LNCAP (cell line): Measurements from ENCODE around the gene LZIC.

Experiments
- CTCF ChIP-seq: fragments of 450-650 bp; IDR thresholded peaks from 2 replicates; pipeline ENCODE4 v1.5.1; 2017; ENCODE audit warnings: mild to moderate bottlenecking

Gene LZIC

DNA sequence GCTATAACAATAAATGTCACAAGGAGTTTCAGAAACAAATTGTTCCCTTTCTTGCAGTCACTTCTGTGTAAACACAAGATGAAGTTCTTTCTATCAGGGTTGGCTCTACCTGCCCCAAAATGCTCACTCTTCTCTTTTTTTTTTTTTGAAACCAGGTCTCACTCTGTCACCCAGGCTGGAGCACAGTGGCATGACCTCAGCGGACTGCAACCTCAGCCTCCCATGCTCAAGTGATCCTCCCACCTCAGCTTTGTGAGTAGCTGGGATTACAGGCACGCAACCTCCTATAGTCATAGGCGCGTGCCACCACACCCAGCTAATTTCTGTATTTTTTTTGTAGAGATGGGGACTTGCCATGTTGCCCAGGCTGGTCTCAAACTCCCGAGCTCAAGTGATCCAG is 22.6 kb downstream of the LZIC start:
- TF ChIP-seq CTCF = no peak

- no peak for TF ChIP-seq CTCF
Observed at GRCh38 chr1:9917901-9918300, 25.3 kb downstream of the LZIC start.

DNA sequence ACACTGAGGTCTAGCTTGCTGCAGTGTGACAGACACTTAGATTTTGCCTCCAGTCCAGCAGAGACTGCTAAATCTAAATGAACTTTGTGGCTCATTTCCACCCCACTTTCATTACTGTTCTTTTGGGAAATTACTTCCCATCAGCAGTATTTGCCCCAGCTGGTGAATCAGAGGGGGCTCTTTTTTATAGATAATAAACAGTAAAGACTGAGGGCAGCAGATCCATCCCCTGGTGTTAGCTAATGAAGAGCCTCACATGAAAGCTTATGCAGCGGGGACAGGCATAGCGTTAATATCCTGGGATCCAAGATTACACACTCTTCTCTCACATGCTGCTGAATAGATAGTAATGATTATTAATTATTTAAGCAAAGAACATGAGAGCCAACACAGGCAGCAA is 26.7 kb downstream of the LZIC start:
- no peak for TF ChIP-seq CTCF

- 0 out of 2 replicates have a peak, but pooled peaks have one; percentile 29 for TF ChIP-seq CTCF
Observed at GRCh38 chr1:9914610-9914937, 28.6 kb downstream of the LZIC start.

GRCh38 chr1:9912264-9912936 is 30.8 kb downstream of the LZIC start:
- no peak for TF ChIP-seq CTCF

- no peak for TF ChIP-seq CTCF
Observed at GRCh38 chr1:9910423-9911178, 32.6 kb downstream of the LZIC start.

GRCh38 chr1:9910076-9910422 is 33.1 kb downstream of the LZIC start, which contains the start of gene CTNNBIP1:
TSS of gene CTNNBIP1 (minus strand) at chr1:9910269. CDS start at chr1:9872064, 38,205 bp downstream.
- no peak for TF ChIP-seq CTCF
